A549 (cell line): ENCODE results near the gene NOTCH3.

Source experiments
- CEBPB ChIP-seq, 2 experiments: fragments of >200 bp in 1 of 2; sonication (Bioruptor Twin) in 1 of 2; formaldehyde crosslinking in 1 of 2; IDR thresholded peaks; 2 replicates each; pipeline ENCODE4 v1.6.1; 2012 to 2016
- EP300 ChIP-seq, 2 experiments: fragments of >200 bp; sonication (Bioruptor Twin); formaldehyde crosslinking; IDR thresholded peaks; 2 replicates in 1 of 2; 3 replicates in 1 of 2; pipeline ENCODE4 v1.6.1; 2016 to 2017
- ESRRA ChIP-seq: fragments of 150-350 bp; IDR thresholded peaks from 2 replicates; pipeline ENCODE4 v1.6.1; 2014; ENCODE audit warnings: mild to moderate bottlenecking, low read length, borderline replicate concordance
- HDAC2 ChIP-seq: fragments of 200-600 bp; sonication (generic); IDR thresholded peaks from 2 replicates; pipeline ENCODE4 v1.6.1; 2016
- MAFK ChIP-seq: fragments of 450-650 bp; IDR thresholded peaks from 2 replicates; pipeline ENCODE4 v1.6.1; 2014; ENCODE audit not compliant: partially characterized antibody
- NFE2L2 ChIP-seq: fragments of 150-350 bp; conservative IDR thresholded peaks from 2 replicates; pipeline ENCODE4 v1.6.1; 2014; ENCODE audit warnings: low read length
- NR3C1 ChIP-seq: fragments of >200 bp; sonication (Bioruptor Twin); formaldehyde crosslinking; IDR thresholded peaks from 3 replicates; pipeline ENCODE4 v1.6.1; 2017
- POLR2A ChIP-seq: IDR thresholded peaks from 2 replicates; pipeline ENCODE4 v1.6.1; 2012; ENCODE audit warnings: mild to moderate bottlenecking, low read length
- RCOR1 ChIP-seq: fragments of 150-350 bp; IDR thresholded peaks from 2 replicates; pipeline ENCODE4 v1.6.1; 2014; ENCODE audit warnings: antibody characterized with exemption, low read length, low read depth
- REST ChIP-seq: fragments of 200-600 bp; sonication (generic); IDR thresholded peaks from 2 replicates; pipeline ENCODE4 v1.6.1; 2016; ENCODE audit warnings: antibody characterized with exemption, mild to moderate bottlenecking, moderate library complexity
- SMC3 ChIP-seq: fragments of >200 bp; sonication (Bioruptor Twin); formaldehyde crosslinking; IDR thresholded peaks from 3 replicates; pipeline ENCODE4 v1.6.1; 2018; ENCODE audit warnings: inconsistent platforms
- ZSCAN20 ChIP-seq: fragments of 250-450 bp; sonication (Bioruptor Pico); IDR thresholded peaks from 2 replicates; pipeline ENCODE4 v1.8.0; 2022; ENCODE audit warnings: mild to moderate bottlenecking, moderate library complexity
- TF ChIP-seq, protein P1 (sequence below): fragments of >200 bp; sonication (Bioruptor Twin); formaldehyde crosslinking; IDR thresholded peaks from 3 replicates; pipeline ENCODE4 v1.5.1; 2016
- TF ChIP-seq, protein P2 (sequence below): fragments of >200 bp; sonication (Bioruptor Twin); formaldehyde crosslinking; IDR thresholded peaks from 3 replicates; pipeline ENCODE4 v1.6.1; 2016

DNA sequence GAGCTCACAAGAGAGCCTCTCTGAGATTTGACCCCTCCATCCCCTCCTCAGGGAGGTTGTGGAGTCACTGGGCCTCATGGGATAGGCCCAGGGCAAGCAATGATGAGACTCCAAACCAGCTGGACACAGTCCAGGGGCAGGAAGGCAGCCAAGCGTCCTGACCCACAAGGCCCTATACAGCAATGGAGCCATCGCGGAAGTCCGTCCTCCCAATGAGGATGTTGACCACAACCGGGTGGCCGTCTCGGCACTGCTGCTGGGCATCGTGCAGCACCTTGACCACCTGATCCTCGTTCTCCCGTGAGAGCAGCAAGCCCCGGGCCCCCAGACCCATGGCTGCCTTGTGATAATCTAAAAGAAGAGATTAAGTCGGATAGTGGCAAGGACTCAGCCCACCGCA lies 85.7 kb downstream of the NOTCH3 start:
- TF ChIP-seq, protein P1, sequence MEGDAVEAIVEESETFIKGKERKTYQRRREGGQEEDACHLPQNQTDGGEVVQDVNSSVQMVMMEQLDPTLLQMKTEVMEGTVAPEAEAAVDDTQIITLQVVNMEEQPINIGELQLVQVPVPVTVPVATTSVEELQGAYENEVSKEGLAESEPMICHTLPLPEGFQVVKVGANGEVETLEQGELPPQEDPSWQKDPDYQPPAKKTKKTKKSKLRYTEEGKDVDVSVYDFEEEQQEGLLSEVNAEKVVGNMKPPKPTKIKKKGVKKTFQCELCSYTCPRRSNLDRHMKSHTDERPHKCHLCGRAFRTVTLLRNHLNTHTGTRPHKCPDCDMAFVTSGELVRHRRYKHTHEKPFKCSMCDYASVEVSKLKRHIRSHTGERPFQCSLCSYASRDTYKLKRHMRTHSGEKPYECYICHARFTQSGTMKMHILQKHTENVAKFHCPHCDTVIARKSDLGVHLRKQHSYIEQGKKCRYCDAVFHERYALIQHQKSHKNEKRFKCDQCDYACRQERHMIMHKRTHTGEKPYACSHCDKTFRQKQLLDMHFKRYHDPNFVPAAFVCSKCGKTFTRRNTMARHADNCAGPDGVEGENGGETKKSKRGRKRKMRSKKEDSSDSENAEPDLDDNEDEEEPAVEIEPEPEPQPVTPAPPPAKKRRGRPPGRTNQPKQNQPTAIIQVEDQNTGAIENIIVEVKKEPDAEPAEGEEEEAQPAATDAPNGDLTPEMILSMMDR, result no peak
- TF ChIP-seq HDAC2 (no peak), ZSCAN20 (CRISPR knock-in tag) (no peak), SMC3 (no peak), NR3C1 (no peak), RCOR1 (no peak), MAFK (no peak), EP300 (IDR thresholded peaks at IDR 0.05) (no peak), REST (no peak), CEBPB (IDR thresholded peaks at IDR 0.05) (no peak), POLR2A (no peak), NFE2L2 (no peak), ESRRA (no peak)
- TF ChIP-seq, protein P2, sequence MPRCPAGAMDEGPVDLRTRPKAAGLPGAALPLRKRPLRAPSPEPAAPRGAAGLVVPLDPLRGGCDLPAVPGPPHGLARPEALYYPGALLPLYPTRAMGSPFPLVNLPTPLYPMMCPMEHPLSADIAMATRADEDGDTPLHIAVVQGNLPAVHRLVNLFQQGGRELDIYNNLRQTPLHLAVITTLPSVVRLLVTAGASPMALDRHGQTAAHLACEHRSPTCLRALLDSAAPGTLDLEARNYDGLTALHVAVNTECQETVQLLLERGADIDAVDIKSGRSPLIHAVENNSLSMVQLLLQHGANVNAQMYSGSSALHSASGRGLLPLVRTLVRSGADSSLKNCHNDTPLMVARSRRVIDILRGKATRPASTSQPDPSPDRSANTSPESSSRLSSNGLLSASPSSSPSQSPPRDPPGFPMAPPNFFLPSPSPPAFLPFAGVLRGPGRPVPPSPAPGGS, result no peak
